Neural cell (in vitro differentiated cells): ENCODE data around the gene ACTR6. TPM values are rescaled to one million over a fixed set of nuclear protein-coding genes. Genes with fewer than 3 reads are reported as not detected.

Source experiments
- H2AFZ ChIP-seq: fragments of 200-600, 300-800 bp; sonication (generic), shearing (Covaris generic); 2 replicates; pipeline ENCODE4 v1.6.0; 2014; ENCODE audit warnings: low read depth, mild to moderate bottlenecking, antibody characterized with exemption, low read length, moderate library complexity
- H3F3A ChIP-seq: fragments of 200-600 bp; shearing (Covaris generic); 2 replicates; pipeline ENCODE4 v1.6.1; 2016; ENCODE audit warnings: mild to moderate bottlenecking, moderate library complexity, mixed read lengths, antibody characterized with exemption, low read length; ENCODE audit not compliant: insufficient read depth, poor library complexity, severe bottlenecking
- H3K27ac ChIP-seq: fragments of 200-600, 300-800 bp; sonication (generic), shearing (Covaris generic); 2 replicates; pipeline ENCODE4 v1.5.1; 2014; ENCODE audit warnings: mild to moderate bottlenecking, low read length, moderate library complexity
- H3K27me3 ChIP-seq: fragments of 300-800, 200-600 bp; sonication (generic), shearing (Covaris generic); 2 replicates; pipeline ENCODE4 v1.6.0; 2014; ENCODE audit warnings: mild to moderate bottlenecking, low read depth, low read length, moderate library complexity; ENCODE audit not compliant: insufficient read depth
- H3K36me3 ChIP-seq: fragments of 300-800, 200-600 bp; sonication (generic), shearing (Covaris generic); 2 replicates; pipeline ENCODE4 v1.5.1; 2014; ENCODE audit warnings: mild to moderate bottlenecking, antibody characterized with exemption, low read length, moderate library complexity; ENCODE audit not compliant: insufficient read depth
- H3K4me2 ChIP-seq: fragments of 300-800, 200-600 bp; sonication (generic), shearing (Covaris generic); 2 replicates; pipeline ENCODE4 v1.6.0; 2014; ENCODE audit warnings: mild to moderate bottlenecking, low read length
- H3K4me3 ChIP-seq: fragments of 300-800, 200-600 bp; sonication (generic), shearing (Covaris generic); 2 replicates; pipeline ENCODE4 v1.5.1; 2014; ENCODE audit warnings: mild to moderate bottlenecking, low read length, moderate library complexity
- H3K79me2 ChIP-seq: fragments of 200-600 bp; shearing (Covaris generic); replicated peaks from 2 replicates; pipeline ENCODE4 v1.6.0; 2014; ENCODE audit warnings: mild to moderate bottlenecking, low read length, moderate library complexity; ENCODE audit not compliant: insufficient read depth
- H3K9ac ChIP-seq: fragments of 300-800, 200-600 bp; sonication (generic), shearing (Covaris generic); 2 replicates; pipeline ENCODE4 v1.6.1; 2016; ENCODE audit warnings: mild to moderate bottlenecking, low read length, mixed read lengths
- H3K9me2 ChIP-seq: fragments of 200-600 bp; shearing (Covaris generic); 2 replicates; pipeline ENCODE4 v1.6.1; 2016; ENCODE audit warnings: mild to moderate bottlenecking, low read length, mixed read lengths; ENCODE audit not compliant: insufficient read depth
- H3K9me3 ChIP-seq: fragments of 200-600, 300-800 bp; sonication (generic), shearing (Covaris generic); 2 replicates; pipeline ENCODE4 v1.6.1; 2016; ENCODE audit warnings: mild to moderate bottlenecking, mixed run types, low read length, moderate library complexity, mixed read lengths
- H4K20me1 ChIP-seq: fragments of 200-600 bp; shearing (Covaris generic); 2 replicates; pipeline ENCODE4 v1.6.1; 2016; ENCODE audit warnings: mild to moderate bottlenecking, mixed run types; ENCODE audit not compliant: insufficient read depth
- CTCF ChIP-seq: fragments of 450-650 bp; IDR thresholded peaks from 2 replicates; pipeline ENCODE4 v1.5.1; 2014; ENCODE audit warnings: antibody characterized with exemption, mild to moderate bottlenecking, moderate library complexity; ENCODE audit not compliant: poor library complexity, severe bottlenecking
- EP300 ChIP-seq: fragments of 450-650 bp; conservative IDR thresholded peaks from 2 replicates; pipeline ENCODE4 v1.6.1; 2014; ENCODE audit warnings: antibody characterized with exemption, mild to moderate bottlenecking, moderate library complexity; ENCODE audit not compliant: poor library complexity, severe bottlenecking
- EZH2 ChIP-seq: fragments of 200-600, 300-800 bp; shearing (Covaris generic), sonication (generic); IDR thresholded peaks from 2 replicates; pipeline ENCODE4 v1.6.1; 2014; ENCODE audit warnings: antibody characterized with exemption, low read length, borderline replicate concordance, mild to moderate bottlenecking; ENCODE audit not compliant: insufficient read depth, poor library complexity, severe bottlenecking
- MXI1 ChIP-seq: fragments of 450-650 bp; conservative IDR thresholded peaks from 2 replicates; pipeline ENCODE4 v1.6.1; 2014; ENCODE audit warnings: antibody characterized with exemption, mild to moderate bottlenecking; ENCODE audit not compliant: poor library complexity, severe bottlenecking
- POLR2AphosphoS5 ChIP-seq: IDR thresholded peaks from 2 replicates; pipeline ENCODE4 v1.6.1; 2012
- RAD21 ChIP-seq: fragments of 450-650 bp; conservative IDR thresholded peaks from 2 replicates; pipeline ENCODE4 v1.6.1; 2014; ENCODE audit warnings: antibody characterized with exemption, mild to moderate bottlenecking, moderate library complexity
- REST ChIP-seq: IDR thresholded peaks from 2 replicates; pipeline ENCODE4 v1.6.1; 2012; ENCODE audit warnings: borderline replicate concordance
- SMC3 ChIP-seq: fragments of 450-650 bp; conservative IDR thresholded peaks from 2 replicates; pipeline ENCODE4 v1.6.1; 2014; ENCODE audit warnings: antibody characterized with exemption, mild to moderate bottlenecking, moderate library complexity; ENCODE audit not compliant: poor library complexity
- TAF1 ChIP-seq: IDR thresholded peaks from 2 replicates; pipeline ENCODE4 v1.6.1; 2012; ENCODE audit warnings: low read depth
- polyA plus RNA-seq: library from polyadenylated mRNA; depleted of rRNA; stranded (reverse); fragments of >200 nt; gene quantifications from 2 replicates; pipeline ENCODE4 v1.2.3, GENCODE V29; 2014

The ACTR6 gene
- polyA plus RNA-seq, 1 donor from 2014 or later: 128 TPM

- Histone ChIP-seq H3K79me2 (no peaks in the 10 kb centered on the region), H3K27ac (no peak overlapping the region), H3K9ac (no peak overlapping the region), H3K27me3 (no peaks in the 10 kb centered on the region), H3K9me3 (no peaks in the 10 kb centered on the region), H3F3A (no peaks in the 10 kb centered on the region), H3K36me3 (no peaks in the 10 kb centered on the region), H2AFZ (no peak overlapping the region), H3K4me2 (no peak overlapping the region), H4K20me1 (no peaks in the 10 kb centered on the region), H3K4me3 (no peak overlapping the region), H3K9me2 (no peaks in the 10 kb centered on the region)
- TF ChIP-seq MXI1 (no peak), CTCF (peak; percentile 79), SMC3 (peak; percentile 73), RAD21 (peak; percentile 76)
Measured at GRCh38 chr12:100234591-100235304, 34.1 kb downstream of the ACTR6 start.

GRCh38 chr12:100238801-100239200 lies 38.2 kb downstream of the ACTR6 start:
- H3K4me2 ChIP-seq: no peak overlapping the region
- H3K9me3 ChIP-seq: no peaks in the 10 kb centered on the region
- H3K27me3 ChIP-seq: no peaks in the 10 kb centered on the region
- no peak overlapping the region for H3K4me3 ChIP-seq
- H3K36me3 ChIP-seq: no peaks in the 10 kb centered on the region
- H3K27ac ChIP-seq: no peak overlapping the region
- no peaks in the 10 kb centered on the region for H3F3A ChIP-seq
- H4K20me1 ChIP-seq: no peaks in the 10 kb centered on the region
- H3K9me2 ChIP-seq: no peaks in the 10 kb centered on the region
- no peak overlapping the region for H3K9ac ChIP-seq
- no peak for TF ChIP-seq MXI1
- TF ChIP-seq EZH2: no peak
- no peak for TF ChIP-seq EP300
- no peak for TF ChIP-seq SMC3
- no peak for TF ChIP-seq CTCF
- no peak for TF ChIP-seq POLR2AphosphoS5
- TF ChIP-seq REST: no peak
- TF ChIP-seq RAD21: no peak
- no peak for TF ChIP-seq TAF1
- no peak overlapping the region for H2AFZ ChIP-seq
- no peaks in the 10 kb centered on the region for H3K79me2 ChIP-seq
